PC-9 (cell line): ENCODE data around the gene GPR63. TPM values are rescaled to one million over a fixed set of nuclear protein-coding genes. Genes with fewer than 3 reads are reported as not detected.

Source experiments
- BruUV-seq: library from RNA; stranded (reverse); fragments of 400-500 nt; replicated peaks from 2 replicates; lab custom pipeline; 2021; lab: Mats Ljungman, UMichigan
- CTCF ChIA-PET: fragments of 300-600 bp; sonication (Branson Sonifier 250); formaldehyde crosslinking; loops from one replicate; lab custom pipeline; 2022; ENCODE audit warnings: antibody characterized with exemption; lab: Charles Lee
- POLR2A ChIA-PET: fragments of 300-600 bp; sonication (Branson Sonifier 250); formaldehyde crosslinking; loops from one replicate; lab custom pipeline; 2022; ENCODE audit warnings: antibody characterized with exemption; ENCODE audit not compliant: unreplicated experiment; lab: Charles Lee
- DNase-seq, 2 experiments: peaks; one replicate each; pipeline versions ENCODE4 v3.0.0 to v3.0.0-alpha.2; 2015 to 2022; ENCODE audit warnings: mixed read lengths in 1 of 2
- H2AFZ ChIP-seq: fragments of 200-600 bp; sonication (generic); 2 replicates; pipeline ENCODE4 v1.8.1; 2017; ENCODE audit warnings: antibody characterized with exemption
- H3F3A ChIP-seq: fragments of 200-600 bp; sonication (generic); 2 replicates; pipeline ENCODE4 v1.8.1; 2017; ENCODE audit warnings: antibody characterized with exemption, mild to moderate bottlenecking, low read depth; ENCODE audit not compliant: insufficient read depth
- H3K27ac ChIP-seq: fragments of 200-600 bp; sonication (generic); 2 replicates; pipeline ENCODE4 v1.6.1; 2016; ENCODE audit warnings: mixed run types
- H3K27me3 ChIP-seq: fragments of 200-600 bp; sonication (generic); 2 replicates; pipeline ENCODE4 v1.6.1; 2016; ENCODE audit warnings: low read depth, mixed run types; ENCODE audit not compliant: insufficient read depth
- H3K36me3 ChIP-seq: fragments of 200-600 bp; sonication (generic); 2 replicates; pipeline ENCODE4 v1.6.1; 2016; ENCODE audit warnings: low read depth, mixed run types
- H3K4me1 ChIP-seq: fragments of 200-600 bp; sonication (generic); replicated peaks from 2 replicates; pipeline ENCODE4 v1.6.1; 2016; ENCODE audit warnings: mixed run types; ENCODE audit not compliant: insufficient read depth
- H3K4me2 ChIP-seq: fragments of 200-600 bp; sonication (generic); 2 replicates; pipeline ENCODE4 v1.6.1; 2017; ENCODE audit warnings: mixed run types
- H3K4me3 ChIP-seq: fragments of 200-600 bp; sonication (generic); 2 replicates; pipeline ENCODE4 v1.6.1; 2016; ENCODE audit warnings: mixed run types
- H3K79me2 ChIP-seq: fragments of 200-600 bp; sonication (generic); 2 replicates; pipeline ENCODE4 v1.6.1; 2017; ENCODE audit warnings: low read depth, mixed run types
- H3K9me2 ChIP-seq: fragments of 200-600 bp; sonication (generic); 2 replicates; pipeline ENCODE4 v1.8.1; 2017; ENCODE audit warnings: mild to moderate bottlenecking; ENCODE audit not compliant: insufficient read depth
- H3K9me3 ChIP-seq: fragments of 200-600 bp; sonication (generic); 2 replicates; pipeline ENCODE4 v1.8.1; 2016; ENCODE audit warnings: low read depth; ENCODE audit not compliant: insufficient read depth
- H4K20me1 ChIP-seq: fragments of 200-600 bp; sonication (generic); 2 replicates; pipeline ENCODE4 v1.8.1; 2017; ENCODE audit not compliant: insufficient read depth
- EZH2 ChIP-seq: fragments of 200-600 bp; sonication (generic); IDR thresholded peaks from 2 replicates; pipeline ENCODE4 v1.8.0; 2017; ENCODE audit warnings: antibody characterized with exemption, low read depth
- intact Hi-C: fragments of 100-400 bp; cut with micrococcal nuclease; formaldehyde crosslinking; loops from one replicate; pipeline ENCODE4 v1.10.0; 2022; ENCODE audit not compliant: unreplicated experiment
- total RNA-seq: library from RNA; stranded (reverse); gene quantifications from 2 replicates; pipeline ENCODE4 v1.2.3, GENCODE V29; 2021
- TF ChIP-seq, protein P1 (sequence below): fragments of 200-600 bp; sonication (generic); conservative IDR thresholded peaks from 2 replicates; pipeline ENCODE4 v1.6.1; 2017; ENCODE audit warnings: mixed run types, antibody characterized with exemption, mild to moderate bottlenecking, moderate library complexity

Gene GPR63
- total RNA-seq, 1 experiment from 2014 or later = 1.9 TPM

DNA sequence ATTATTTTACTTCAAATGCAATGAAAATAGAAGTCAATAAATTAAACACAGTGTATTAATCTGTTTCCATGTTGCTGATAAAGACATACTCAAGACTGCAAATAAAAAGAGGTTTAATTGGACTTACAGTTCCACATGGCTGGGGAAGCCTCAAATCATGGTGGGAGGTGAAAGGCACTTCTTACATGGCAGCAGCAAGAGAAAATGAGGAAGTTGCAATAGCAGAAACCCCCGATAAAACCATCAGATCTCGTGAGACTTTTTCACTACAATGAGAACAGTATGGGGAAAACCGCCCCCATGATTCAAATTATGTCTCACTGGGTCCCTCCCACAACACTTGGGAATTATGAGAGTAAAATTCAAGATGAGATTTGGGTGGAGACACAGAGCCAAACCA, 82.2 kb downstream of the GPR63 start:
- Histone ChIP-seq H3K4me2 (no peak overlapping the region), H3K79me2 (no peaks in the 10 kb centered on the region), H4K20me1 (no peaks in the 10 kb centered on the region), H3K9me2 (no peaks in the 10 kb centered on the region), H3K27me3 (no peaks in the 10 kb centered on the region), H3F3A (no peaks in the 10 kb centered on the region; the same call in 1 of the 2 replicates), H3K9me3 (no peaks in the 10 kb centered on the region), H3K4me3 (no peak overlapping the region), H3K4me1 (no peaks in the 10 kb centered on the region), H3K27ac (no peak overlapping the region), H2AFZ (no peak overlapping the region), H3K36me3 (no peaks in the 10 kb centered on the region)
- POLR2A ChIA-PET = no interaction called here
- TF ChIP-seq EZH2 = no peak
- TF ChIP-seq, protein P1, sequence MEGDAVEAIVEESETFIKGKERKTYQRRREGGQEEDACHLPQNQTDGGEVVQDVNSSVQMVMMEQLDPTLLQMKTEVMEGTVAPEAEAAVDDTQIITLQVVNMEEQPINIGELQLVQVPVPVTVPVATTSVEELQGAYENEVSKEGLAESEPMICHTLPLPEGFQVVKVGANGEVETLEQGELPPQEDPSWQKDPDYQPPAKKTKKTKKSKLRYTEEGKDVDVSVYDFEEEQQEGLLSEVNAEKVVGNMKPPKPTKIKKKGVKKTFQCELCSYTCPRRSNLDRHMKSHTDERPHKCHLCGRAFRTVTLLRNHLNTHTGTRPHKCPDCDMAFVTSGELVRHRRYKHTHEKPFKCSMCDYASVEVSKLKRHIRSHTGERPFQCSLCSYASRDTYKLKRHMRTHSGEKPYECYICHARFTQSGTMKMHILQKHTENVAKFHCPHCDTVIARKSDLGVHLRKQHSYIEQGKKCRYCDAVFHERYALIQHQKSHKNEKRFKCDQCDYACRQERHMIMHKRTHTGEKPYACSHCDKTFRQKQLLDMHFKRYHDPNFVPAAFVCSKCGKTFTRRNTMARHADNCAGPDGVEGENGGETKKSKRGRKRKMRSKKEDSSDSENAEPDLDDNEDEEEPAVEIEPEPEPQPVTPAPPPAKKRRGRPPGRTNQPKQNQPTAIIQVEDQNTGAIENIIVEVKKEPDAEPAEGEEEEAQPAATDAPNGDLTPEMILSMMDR = no peak
- DNase-seq = no peak
- CTCF ChIA-PET = no interaction called here
- no TSS peak for BruUV-seq
- intact Hi-C loops = no loop called here

DNA sequence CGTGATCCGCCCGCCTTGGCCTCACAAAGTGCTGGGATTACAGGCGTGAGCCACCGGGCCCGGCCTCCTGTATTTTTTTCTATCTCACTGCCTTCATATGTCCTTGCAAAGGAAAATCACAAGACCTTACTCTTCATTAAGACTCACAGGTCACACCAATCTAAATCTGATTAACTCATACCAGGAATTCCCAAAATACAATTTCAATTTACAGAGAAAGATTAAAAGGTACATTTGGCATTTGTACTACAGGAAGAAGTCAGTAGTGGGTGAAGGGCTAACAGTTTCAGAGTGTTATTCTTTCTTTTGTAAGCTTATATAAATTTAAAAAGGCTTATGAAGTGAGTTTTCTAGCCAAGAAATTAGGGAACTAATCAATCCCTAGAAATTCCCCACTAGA, 87.4 kb downstream of the GPR63 start:
- ChIA-PET POLR2A (no interaction called here), CTCF (no interaction called here)
- TF ChIP-seq, protein P1 = no peak
- Histone ChIP-seq H3K4me2 (no peak overlapping the region), H2AFZ (no peak overlapping the region), H3K9me2 (peaks cover 3% of the 10 kb centered on the region; the same call in 1 of the 2 replicates), H4K20me1 (no peaks in the 10 kb centered on the region), H3K4me1 (no peaks in the 10 kb centered on the region), H3K9me3 (no peaks in the 10 kb centered on the region), H3K27ac (no peak overlapping the region), H3K79me2 (no peaks in the 10 kb centered on the region), H3F3A (no peaks in the 10 kb centered on the region), H3K27me3 (no peaks in the 10 kb centered on the region), H3K4me3 (no peak overlapping the region), H3K36me3 (no peaks in the 10 kb centered on the region)
- no TSS peak for BruUV-seq
- intact Hi-C loops = no loop called here
- DNase-seq = no peak

Other genes with a start within 250 kb of the GPR63 start
- 32.1 and 35.7 TPM in 2 replicates for gene NDUFAF4, start 60.4 kb upstream of the GPR63 start, total RNA-seq
- 0.44 and 0.83 TPM in 2 replicates for gene KLHL32, start 87.3 kb upstream of the GPR63 start, total RNA-seq